Trophoblast cell (in vitro differentiated cells and primary cell): Measurements from ENCODE around the gene MINDY4B.
A peak's percentile ranks its signal among the peaks of the same experiment; 100 is the strongest.

Experiments used
- DNase-seq, 2 donors: peaks; one replicate each; pipeline ENCODE4 v3.0.0-alpha.2; 2016
- H2AFZ ChIP-seq: 2 replicates; pipeline ENCODE4 v1.6.1; 2013; ENCODE audit warnings: low read length, moderate library complexity, mild to moderate bottlenecking; ENCODE audit not compliant: insufficient read depth, poor library complexity
- H2AK5ac ChIP-seq: 2 replicates; pipeline ENCODE4 v1.6.1; 2013; ENCODE audit warnings: mild to moderate bottlenecking, low read length
- H2BK120ac ChIP-seq: 2 replicates; pipeline ENCODE4 v1.6.1; 2013; ENCODE audit warnings: low read length, mild to moderate bottlenecking, moderate library complexity; ENCODE audit not compliant: insufficient read depth, poor library complexity
- H2BK12ac ChIP-seq: 2 replicates; pipeline ENCODE4 v1.6.1; 2013; ENCODE audit warnings: mild to moderate bottlenecking, low read length, moderate library complexity
- H2BK5ac ChIP-seq: 2 replicates; pipeline ENCODE4 v1.6.1; 2013; ENCODE audit warnings: low read length, low read depth, moderate library complexity, mild to moderate bottlenecking; ENCODE audit not compliant: poor library complexity
- H3K14ac ChIP-seq: 2 replicates; pipeline ENCODE4 v1.6.1; 2013; ENCODE audit warnings: mild to moderate bottlenecking, low read length
- H3K18ac ChIP-seq: 2 replicates; pipeline ENCODE4 v1.6.1; 2013; ENCODE audit warnings: mild to moderate bottlenecking, low read length
- H3K23ac ChIP-seq: 2 replicates; pipeline ENCODE4 v1.6.1; 2013; ENCODE audit warnings: low read length
- H3K27ac ChIP-seq: 2 replicates; pipeline ENCODE4 v1.5.1; 2013; ENCODE audit warnings: low read depth, mild to moderate bottlenecking, inconsistent platforms, low read length, moderate library complexity
- H3K27me3 ChIP-seq: 2 replicates; pipeline ENCODE4 v1.6.1; 2013; ENCODE audit warnings: inconsistent platforms, mild to moderate bottlenecking, low read length, moderate library complexity; ENCODE audit not compliant: insufficient read depth
- H3K36me3 ChIP-seq, 2 experiments: 1 replicate in 1 of 2; 2 replicates in 1 of 2; pipeline ENCODE4 v1.6.1; 2013; ENCODE audit warnings: low read length in 2 of 2, mild to moderate bottlenecking in 2 of 2, moderate library complexity in 1 of 2; ENCODE audit not compliant: insufficient read depth in 2 of 2, control insufficient read depth in 1 of 2
- H3K4ac ChIP-seq: 2 replicates; pipeline ENCODE4 v1.6.1; 2013; ENCODE audit warnings: low read depth, mild to moderate bottlenecking, low read length, moderate library complexity
- H3K4me1 ChIP-seq, 2 experiments: 1 replicate in 1 of 2; 2 replicates in 1 of 2; pipeline ENCODE4 v1.6.1; 2013; ENCODE audit warnings: low read length in 2 of 2, mild to moderate bottlenecking in 2 of 2, moderate library complexity in 1 of 2; ENCODE audit not compliant: insufficient read depth in 2 of 2, control insufficient read depth in 1 of 2
- H3K4me2 ChIP-seq: 2 replicates; pipeline ENCODE4 v1.6.1; 2013; ENCODE audit warnings: inconsistent platforms, mild to moderate bottlenecking, low read length, moderate library complexity
- H3K4me3 ChIP-seq: 2 replicates; pipeline ENCODE4 v1.5.1; 2013; ENCODE audit warnings: mild to moderate bottlenecking, low read depth, low read length, inconsistent platforms
- H3K79me1 ChIP-seq: one replicate; pipeline ENCODE4 v1.6.1; 2013; ENCODE audit warnings: low read length
- H3K79me2 ChIP-seq: 2 replicates; pipeline ENCODE4 v1.6.1; 2013; ENCODE audit warnings: low read length, mild to moderate bottlenecking; ENCODE audit not compliant: control insufficient read depth, insufficient read depth, poor library complexity
- H3K9ac ChIP-seq: 2 replicates; pipeline ENCODE4 v1.6.1; 2013; ENCODE audit warnings: mild to moderate bottlenecking, low read length
- H3K9me3 ChIP-seq: 2 replicates; pipeline ENCODE4 v1.6.1; 2013; ENCODE audit warnings: low read depth, mild to moderate bottlenecking, control low read depth, inconsistent platforms, low read length; ENCODE audit not compliant: insufficient read depth
- H4K12ac ChIP-seq: 2 replicates; pipeline ENCODE4 v1.6.1; 2013; ENCODE audit warnings: low read depth, mild to moderate bottlenecking, low read length, moderate library complexity
- H4K8ac ChIP-seq: 2 replicates; pipeline ENCODE4 v1.6.1; 2013; ENCODE audit warnings: low read depth, mild to moderate bottlenecking, low read length, moderate library complexity
- H4K91ac ChIP-seq: one replicate; pipeline ENCODE4 v1.6.1; 2013; ENCODE audit warnings: low read depth, mild to moderate bottlenecking, low read length, moderate library complexity
- WGBS: extraction: QIAGEN DNeasy Blood & Tissue Kit; methylation state at CpG from one replicate; pipeline ENCODE4 v1.1.7; 2013; ENCODE audit warnings: missing lambda C conversion rate; ENCODE audit not compliant: insufficient read length, insufficient coverage; ENCODE audit errors: extremely low coverage; 5-methylcytosine and 5-hydroxymethylcytosine counted together

Gene MINDY4B

DNA sequence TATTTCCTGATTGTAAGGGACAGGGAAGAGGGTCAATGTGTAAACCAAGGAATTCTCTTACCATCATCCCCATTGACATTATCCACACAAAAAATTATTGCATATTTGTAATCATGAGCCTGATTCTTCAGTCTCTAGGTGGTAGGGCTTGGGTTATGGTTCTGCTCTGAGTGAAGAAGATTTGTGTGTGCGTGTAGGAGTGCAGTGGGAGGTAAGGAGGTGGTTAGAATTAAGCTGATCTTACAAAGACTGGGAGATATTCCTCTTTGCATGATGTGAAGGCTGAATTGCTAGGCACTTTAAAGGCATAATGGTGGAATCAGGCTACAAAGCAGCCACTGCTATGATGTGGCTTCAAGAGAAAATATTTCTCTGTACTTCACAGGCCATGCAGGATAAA, 23.0 kb upstream of the MINDY4B start:
- Histone ChIP-seq H2BK5ac (no peak overlapping the region), H3K36me3 (no peaks in the 10 kb centered on the region), H3K4me3 (no peak overlapping the region), H2AK5ac (no peak overlapping the region), H3K14ac (no peak overlapping the region), H3K79me1 (no peaks in the 10 kb centered on the region), H4K8ac (no peak overlapping the region), H3K4me2 (no peak overlapping the region), H3K23ac (no peak overlapping the region), H2BK12ac (no peak overlapping the region), H3K79me2 (no peaks in the 10 kb centered on the region), H3K18ac (no peak overlapping the region), H3K4ac (no peak overlapping the region), H3K27me3 (no peaks in the 10 kb centered on the region), H4K12ac (no peak overlapping the region), H3K9me3 (no peaks in the 10 kb centered on the region), H3K27ac (no peak overlapping the region), H3K4me1 (no peaks in the 10 kb centered on the region), H2AFZ (no peak overlapping the region), H3K9ac (no peak overlapping the region), H4K91ac (no peak overlapping the region), H2BK120ac (no peak overlapping the region)
- 100% methylated on average over 1 of the region's 1 CpG for WGBS
- no peak for DNase-seq

DNA sequence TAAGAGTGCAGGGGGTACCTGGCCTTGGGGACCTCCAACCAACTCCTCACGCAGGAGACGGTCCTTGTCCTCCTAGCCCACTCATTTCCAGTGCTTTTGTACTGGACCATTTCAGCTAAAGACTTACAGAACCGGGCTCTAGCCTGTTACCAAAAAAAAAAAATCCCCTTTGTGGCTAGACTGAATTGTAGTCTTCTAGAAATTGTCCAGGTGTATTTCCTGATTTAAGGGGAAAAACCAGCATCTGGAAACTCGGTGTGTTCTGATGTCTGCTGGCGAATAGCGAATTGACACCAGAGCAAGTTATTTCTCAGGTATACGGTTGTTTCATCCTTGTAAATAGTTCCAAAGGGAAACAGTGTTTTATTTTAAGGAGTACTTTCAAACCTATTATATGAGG, 21.1 kb upstream of the MINDY4B start:
- Histone ChIP-seq H4K12ac (no peak overlapping the region), H3K4me1 (no peaks in the 10 kb centered on the region), H3K18ac (no peak overlapping the region), H2BK12ac (no peak overlapping the region), H3K79me2 (no peaks in the 10 kb centered on the region), H3K23ac (no peak overlapping the region), H3K36me3 (no peaks in the 10 kb centered on the region), H3K79me1 (no peaks in the 10 kb centered on the region), H3K9me3 (no peaks in the 10 kb centered on the region), H3K9ac (no peak overlapping the region), H2BK120ac (no peak overlapping the region), H3K27me3 (no peaks in the 10 kb centered on the region), H3K27ac (no peak overlapping the region), H4K8ac (no peak overlapping the region), H3K14ac (no peak overlapping the region), H3K4ac (no peak overlapping the region), H2AK5ac (no peak overlapping the region), H2BK5ac (no peak overlapping the region), H4K91ac (no peak overlapping the region), H3K4me3 (no peak overlapping the region), H3K4me2 (no peak overlapping the region), H2AFZ (no peak overlapping the region)
- WGBS, result no CpG with 5 or more reads among the region's 7 CpGs
- DNase-seq, result no peak

DNA sequence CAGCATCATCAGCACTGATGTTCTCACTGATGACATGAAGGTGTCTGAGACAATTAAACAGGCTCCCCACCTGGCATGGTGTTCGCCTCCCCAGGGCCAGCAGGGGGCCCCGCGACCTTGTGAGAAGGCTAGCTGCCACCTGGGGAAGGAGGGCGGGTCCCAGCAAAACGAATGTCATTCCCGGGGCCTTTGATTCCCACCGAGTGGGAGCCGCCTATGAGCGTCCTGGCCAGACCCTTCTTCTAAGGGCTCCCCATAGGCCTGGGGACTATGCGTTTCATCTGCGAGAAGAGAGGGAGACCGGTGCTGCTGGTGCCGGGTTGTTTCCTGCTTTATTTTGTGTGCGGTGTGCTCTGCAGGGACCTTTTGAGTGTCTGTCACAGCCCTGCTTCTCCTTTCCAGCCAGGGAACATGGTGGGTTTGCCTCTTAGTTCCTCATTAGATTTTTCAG, 20.5 kb upstream of the MINDY4B start:
- H3K27ac ChIP-seq, result no peak overlapping the region
- no CpG with 5 or more reads among the region's 14 CpGs for WGBS
- DNase-seq, result peak; percentile 36 to 65
- no peaks in the 10 kb centered on the region for H3K79me2 ChIP-seq
- H3K4me3 ChIP-seq, result no peak overlapping the region
- no peak overlapping the region for H3K18ac ChIP-seq
- no peak overlapping the region for H3K14ac ChIP-seq
- no peak overlapping the region for H4K91ac ChIP-seq
- H3K4me1 ChIP-seq, result no peaks in the 10 kb centered on the region
- H3K36me3 ChIP-seq, result no peaks in the 10 kb centered on the region
- no peaks in the 10 kb centered on the region for H3K79me1 ChIP-seq
- H3K9ac ChIP-seq, result no peak overlapping the region
- no peak overlapping the region for H4K8ac ChIP-seq
- H3K9me3 ChIP-seq, result no peaks in the 10 kb centered on the region
- no peak overlapping the region for H3K4ac ChIP-seq
- H2BK120ac ChIP-seq, result no peak overlapping the region
- H4K12ac ChIP-seq, result no peak overlapping the region
- H2BK12ac ChIP-seq, result no peak overlapping the region
- no peak overlapping the region for H2AK5ac ChIP-seq
- peak overlapping the region; percentile 20 for H2AFZ ChIP-seq
- no peaks in the 10 kb centered on the region for H3K27me3 ChIP-seq
- H3K4me2 ChIP-seq, result peak overlapping the region; percentile 50
- H2BK5ac ChIP-seq, result no peak overlapping the region
- H3K23ac ChIP-seq, result no peak overlapping the region

DNA sequence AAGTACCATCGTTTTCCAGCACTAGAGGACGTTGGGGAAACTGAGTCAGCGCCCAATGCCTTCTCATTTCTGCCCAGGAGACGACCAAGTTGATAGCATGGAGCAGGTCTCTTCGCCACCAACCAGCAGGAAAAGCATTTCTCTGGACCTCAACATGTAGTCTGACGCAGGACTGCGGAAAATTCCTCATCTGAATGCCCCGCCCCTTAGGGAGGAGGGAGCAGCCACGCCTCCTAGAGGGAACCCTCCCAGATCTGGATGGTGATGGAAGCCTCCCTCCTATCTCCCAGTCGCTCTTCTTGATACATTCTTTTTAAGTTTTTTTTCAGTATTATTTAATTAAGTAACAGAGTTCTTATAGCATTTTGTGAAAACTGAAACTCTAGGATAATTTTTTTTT, 17.4 kb upstream of the MINDY4B start:
- H4K8ac ChIP-seq, result no peak overlapping the region
- no peak overlapping the region for H3K14ac ChIP-seq
- no peak overlapping the region for H2BK5ac ChIP-seq
- H3K4ac ChIP-seq, result no peak overlapping the region
- peak; percentile 37 to 60 for DNase-seq
- no peaks in the 10 kb centered on the region for H3K27me3 ChIP-seq
- H3K18ac ChIP-seq, result no peak overlapping the region
- H2AFZ ChIP-seq, result no peak overlapping the region
- H3K4me2 ChIP-seq, result no peak overlapping the region
- H3K4me3 ChIP-seq, result no peak overlapping the region
- no peak overlapping the region for H2BK120ac ChIP-seq
- no peak overlapping the region for H3K27ac ChIP-seq
- no peaks in the 10 kb centered on the region for H3K36me3 ChIP-seq
- H3K23ac ChIP-seq, result no peak overlapping the region
- no peak overlapping the region for H3K9ac ChIP-seq
- H4K12ac ChIP-seq, result no peak overlapping the region
- H4K91ac ChIP-seq, result no peak overlapping the region
- H3K79me1 ChIP-seq, result no peaks in the 10 kb centered on the region
- no CpG with 5 or more reads among the region's 10 CpGs for WGBS
- H2AK5ac ChIP-seq, result no peak overlapping the region
- H3K79me2 ChIP-seq, result no peaks in the 10 kb centered on the region
- H2BK12ac ChIP-seq, result no peak overlapping the region
- no peaks in the 10 kb centered on the region for H3K9me3 ChIP-seq
- H3K4me1 ChIP-seq, result no peaks in the 10 kb centered on the region
